Testis (tissue), 3 donors: Measurements from ENCODE around the gene DCUN1D1. TPM values are rescaled to one million over a fixed set of nuclear protein-coding genes. Genes with fewer than 3 reads are reported as not detected.

Experiments
- DNase-seq: peaks from one replicate; pipeline ENCODE4 v3.0.0-alpha.2; 2019
- H3K27ac ChIP-seq, 2 donors: fragments of 200-600 bp; sonication (generic); one replicate each; pipeline ENCODE4 v1.5.1; 2019
- H3K27me3 ChIP-seq: fragments of 200-600 bp; sonication (generic); one replicate; pipeline ENCODE4 v1.5.1; 2019
- H3K36me3 ChIP-seq: fragments of 200-600 bp; sonication (generic); one replicate; pipeline ENCODE4 v1.5.1; 2017; ENCODE audit warnings: low read depth; ENCODE audit errors: missing control alignments
- H3K4me1 ChIP-seq: fragments of 200-600 bp; sonication (generic); one replicate; pipeline ENCODE4 v1.5.1; 2019
- H3K4me3 ChIP-seq, 2 donors: fragments of 200-600 bp; sonication (generic); one replicate each; pipeline ENCODE4 v1.5.1; 2017 to 2019
- H3K9me3 ChIP-seq: fragments of 200-600 bp; sonication (generic); one replicate; pipeline ENCODE4 v1.5.1; 2017
- CTCF ChIP-seq, 3 experiments: fragments of 450-650 bp in 2 of 3; fragments of 200-600 bp in 1 of 3; sonication (generic) in 1 of 3; IDR thresholded peaks; one replicate each; pipeline ENCODE4 v1.5.1; 2016 to 2019; ENCODE audit warnings: antibody characterized with exemption in 3 of 3, mild to moderate bottlenecking in 2 of 3, moderate library complexity in 1 of 3
- POLR2A ChIP-seq: fragments of 450-650 bp; IDR thresholded peaks from one replicate; pipeline ENCODE4 v1.6.1; 2017; ENCODE audit warnings: antibody characterized with exemption, mild to moderate bottlenecking, moderate library complexity
- WGBS, 2 donors: methylation state at CpG; one replicate each; pipeline ENCODE4 v1.1.5; 2018; 5-methylcytosine and 5-hydroxymethylcytosine counted together
- intact Hi-C: fragments of 100-400 bp; cut with DNase I; formaldehyde crosslinking; loops from one replicate; pipeline ENCODE4 v1.15.1; 2023; ENCODE audit warnings: low total_unique reads
- polyA plus RNA-seq: library from polyadenylated mRNA; stranded (reverse); fragments of 350-450 nt; fragmentation: Illumina TruSeq; extraction: RNeasy Lipid Tissue Mini Kit (QIAGEN cat#74804); gene quantifications from one replicate; pipeline ENCODE4 v1.2.3, GENCODE V29; 2014; ENCODE audit warnings: low read depth, low replicate concordance; ENCODE audit not compliant: insufficient read depth
- total RNA-seq, 2 donors: library from RNA; depleted of rRNA; stranded (reverse); fragments of >200 nt; gene quantifications; one replicate each; pipeline ENCODE4 v1.2.3, GENCODE V29; 2016

DCUN1D1 gene
- total and polyA plus RNA-seq, 3 donors from 2014 or later: 72.8 to 346 (median 270) TPM

DNA sequence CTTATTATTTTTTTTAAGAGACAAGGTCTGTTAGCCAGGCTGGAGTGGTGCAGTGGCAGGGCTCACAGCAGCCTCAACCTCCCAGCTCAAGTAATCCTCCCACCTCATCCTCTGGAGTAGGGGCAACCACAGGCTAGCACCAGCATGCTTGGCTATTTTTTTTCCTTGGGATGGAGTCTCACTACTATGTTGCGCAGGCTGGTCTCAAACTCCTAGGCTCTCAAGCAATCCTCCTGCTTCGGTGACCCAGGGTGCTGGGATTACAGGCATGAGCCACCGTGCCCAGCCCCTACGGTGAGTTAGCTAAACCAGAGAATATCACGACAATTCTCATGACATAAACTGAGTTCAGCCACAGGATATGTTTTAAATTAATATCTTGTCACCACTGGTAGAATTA, 2.0 kb downstream of the DCUN1D1 start:
- DNase-seq: no peak
- Histone ChIP-seq H3K27ac (no peak overlapping the region), H3K27me3 (no peaks in the 10 kb centered on the region), H3K4me3 (no peak overlapping the region), H3K4me1 (peaks cover 9% of the 10 kb centered on the region), H3K9me3 (no peaks in the 10 kb centered on the region), H3K36me3 (no peaks in the 10 kb centered on the region)
- intact Hi-C loops: no loop called here
- TF ChIP-seq POLR2A (no peak), CTCF (IDR thresholded peaks at IDR 0.05) (no peak)
- WGBS, 2 donors: 53 to 59% methylated on average over 5 of the region's 5 CpGs

DNA sequence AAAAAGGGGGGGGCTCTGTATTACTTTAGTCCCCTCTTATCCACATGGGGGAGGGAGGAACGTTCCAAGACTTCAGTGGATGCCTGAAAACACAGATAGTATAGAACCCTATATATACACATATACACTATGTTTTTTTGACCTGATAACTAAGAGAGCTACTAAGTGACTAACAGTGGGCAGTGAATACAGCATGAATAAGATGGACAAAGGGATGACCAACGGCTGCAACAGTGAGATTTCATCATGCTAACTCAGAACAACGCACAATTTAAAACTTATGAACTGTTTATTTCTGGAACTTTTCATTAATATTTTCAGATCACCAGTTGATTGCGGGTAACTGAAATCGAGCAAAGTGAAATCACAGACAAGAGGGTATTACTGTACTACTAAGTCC, 7.3 kb downstream of the DCUN1D1 start:
- WGBS, 2 donors: 90 to 93% methylated on average over 5 of the region's 5 CpGs
- intact Hi-C loops: no loop called here
- no peak for TF ChIP-seq CTCF (IDR thresholded peaks at IDR 0.05)
- TF ChIP-seq POLR2A: no peak
- H3K4me1 ChIP-seq: peaks cover 9% of the 10 kb centered on the region
- no peaks in the 10 kb centered on the region for H3K9me3 ChIP-seq
- no peaks in the 10 kb centered on the region for H3K27me3 ChIP-seq
- no peak for DNase-seq
- H3K36me3 ChIP-seq: no peaks in the 10 kb centered on the region
- no peak overlapping the region for H3K27ac ChIP-seq
- H3K4me3 ChIP-seq: no peak overlapping the region

DNA sequence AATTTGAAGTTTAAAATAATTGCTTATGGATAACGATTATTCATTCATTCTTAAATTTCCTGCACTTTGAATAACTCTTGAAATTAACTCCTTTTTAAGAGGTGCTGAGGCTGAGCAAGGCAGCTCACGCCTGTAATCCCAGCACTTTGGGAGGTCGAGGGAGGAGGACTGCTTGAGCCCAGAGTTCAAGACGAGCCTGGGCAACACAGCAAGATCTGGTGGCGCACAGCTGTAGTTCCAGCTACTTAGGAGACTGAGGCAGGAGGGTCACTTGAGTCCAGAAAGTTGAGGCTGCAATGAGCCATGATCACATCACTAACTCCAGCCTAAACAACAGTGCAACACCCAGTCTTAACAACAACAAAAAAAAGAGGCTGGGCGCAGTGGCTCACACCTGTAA, 8.0 kb downstream of the DCUN1D1 start:
- no peak overlapping the region for H3K27ac ChIP-seq
- H3K36me3 ChIP-seq: no peaks in the 10 kb centered on the region
- H3K4me1 ChIP-seq: peaks cover 9% of the 10 kb centered on the region
- intact Hi-C loops: no loop called here
- H3K4me3 ChIP-seq: no peak overlapping the region
- WGBS, 2 donors: 91 to 94% methylated on average over 6 of the region's 6 CpGs
- no peaks in the 10 kb centered on the region for H3K9me3 ChIP-seq
- TF ChIP-seq POLR2A (no peak), CTCF (IDR thresholded peaks at IDR 0.05) (no peak)
- no peaks in the 10 kb centered on the region for H3K27me3 ChIP-seq
- DNase-seq: no peak

- H3K27me3 ChIP-seq: no peaks in the 10 kb centered on the region
- H3K27ac ChIP-seq: no peak overlapping the region
- WGBS, 2 donors: 65 to 66% methylated on average over 2 of the region's 2 CpGs
- intact Hi-C loops: no loop called here
- TF ChIP-seq POLR2A (no peak), CTCF (IDR thresholded peaks at IDR 0.05) (no peak)
- no peak for DNase-seq
- peaks cover 9% of the 10 kb centered on the region for H3K4me1 ChIP-seq
- H3K4me3 ChIP-seq: no peak overlapping the region
- H3K36me3 ChIP-seq: no peaks in the 10 kb centered on the region
- no peaks in the 10 kb centered on the region for H3K9me3 ChIP-seq
These were observed 8.7 kb downstream of the DCUN1D1 start for GRCh38 chr3:182971637-182972036.

DNA sequence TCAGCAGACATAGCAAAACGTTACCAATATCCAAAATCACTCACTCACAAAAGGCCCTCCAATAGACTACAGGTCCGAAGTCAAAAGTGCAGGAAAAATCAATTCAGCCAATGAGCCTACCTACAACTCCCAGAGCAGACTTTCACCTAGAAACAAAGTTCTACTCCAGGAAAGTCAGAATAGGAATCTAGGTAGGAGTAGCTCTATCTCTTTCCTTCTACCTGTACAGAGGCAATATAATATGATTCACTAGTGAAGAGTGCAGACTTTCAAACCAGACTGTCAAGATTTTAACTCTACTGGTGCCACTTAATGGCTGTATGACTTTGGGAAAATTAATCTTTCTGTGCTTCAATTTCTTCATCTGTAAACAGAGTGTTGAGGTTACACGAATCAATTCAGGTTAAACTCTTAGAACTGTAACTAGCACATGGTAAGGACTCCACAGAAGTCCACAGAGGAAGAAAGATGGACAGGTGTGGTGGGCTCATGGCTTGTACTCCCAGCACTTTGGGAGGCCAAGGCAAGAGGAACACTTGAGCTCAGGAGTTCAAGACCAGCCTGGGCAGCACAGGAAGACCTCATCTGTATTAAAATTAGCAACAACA, 9.4 kb downstream of the DCUN1D1 start:
- WGBS, 2 donors: 85 to 87% methylated on average over 3 of the region's 3 CpGs
- H3K27ac ChIP-seq: no peak overlapping the region
- no peak for DNase-seq
- intact Hi-C loops: no loop called here
- no peak for TF ChIP-seq POLR2A
- no peak for TF ChIP-seq CTCF (IDR thresholded peaks at IDR 0.05)
- H3K9me3 ChIP-seq: no peaks in the 10 kb centered on the region
- H3K27me3 ChIP-seq: no peaks in the 10 kb centered on the region
- peaks cover 9% of the 10 kb centered on the region for H3K4me1 ChIP-seq
- H3K4me3 ChIP-seq: no peak overlapping the region
- no peaks in the 10 kb centered on the region for H3K36me3 ChIP-seq
